GM10847 (cell line): ENCODE measurements around the gene PCSK7.

Source experiments
- POLR2A ChIP-seq: IDR thresholded peaks from 2 replicates; pipeline ENCODE4 v1.6.1; 2011; ENCODE audit not compliant: insufficient read length; ENCODE audit errors: extremely low read depth

PCSK7 gene

DNA sequence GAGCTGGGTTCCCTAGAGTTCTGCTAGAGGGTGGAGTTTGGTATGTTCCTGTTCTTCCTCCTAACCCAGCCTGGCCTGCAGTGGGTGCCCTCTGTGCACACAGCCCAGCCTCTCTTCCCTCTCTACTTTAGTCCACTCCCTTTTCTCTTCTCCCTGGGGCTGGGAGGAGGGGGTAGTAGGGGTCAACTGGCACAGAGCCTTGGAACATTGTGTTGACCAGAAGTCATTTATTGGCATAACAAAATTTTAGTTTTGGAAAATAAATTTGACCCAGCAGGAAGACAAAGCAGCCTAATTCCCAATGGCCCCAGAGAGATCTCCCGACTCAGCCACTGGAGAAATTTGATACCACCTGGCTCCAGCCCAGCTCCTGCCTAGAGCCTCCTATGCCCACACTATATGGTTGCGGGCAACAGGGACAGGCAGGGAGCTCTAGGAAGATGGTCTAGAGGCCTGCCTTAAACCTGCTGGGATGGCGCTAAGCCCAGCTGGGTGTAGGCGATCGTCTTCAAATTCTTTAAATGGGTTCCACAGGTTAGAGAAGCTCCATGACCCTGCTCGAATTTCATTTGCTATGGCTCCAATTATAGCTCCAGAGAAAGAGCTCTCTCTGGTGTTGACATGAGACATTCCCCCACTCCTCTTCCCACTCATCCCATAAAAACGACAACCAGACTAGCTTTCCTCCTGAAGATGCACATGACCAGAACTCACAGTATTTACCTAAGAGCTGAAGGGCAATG is 9.9 kb downstream of the PCSK7 start:
- TF ChIP-seq POLR2A, result no peak

DNA sequence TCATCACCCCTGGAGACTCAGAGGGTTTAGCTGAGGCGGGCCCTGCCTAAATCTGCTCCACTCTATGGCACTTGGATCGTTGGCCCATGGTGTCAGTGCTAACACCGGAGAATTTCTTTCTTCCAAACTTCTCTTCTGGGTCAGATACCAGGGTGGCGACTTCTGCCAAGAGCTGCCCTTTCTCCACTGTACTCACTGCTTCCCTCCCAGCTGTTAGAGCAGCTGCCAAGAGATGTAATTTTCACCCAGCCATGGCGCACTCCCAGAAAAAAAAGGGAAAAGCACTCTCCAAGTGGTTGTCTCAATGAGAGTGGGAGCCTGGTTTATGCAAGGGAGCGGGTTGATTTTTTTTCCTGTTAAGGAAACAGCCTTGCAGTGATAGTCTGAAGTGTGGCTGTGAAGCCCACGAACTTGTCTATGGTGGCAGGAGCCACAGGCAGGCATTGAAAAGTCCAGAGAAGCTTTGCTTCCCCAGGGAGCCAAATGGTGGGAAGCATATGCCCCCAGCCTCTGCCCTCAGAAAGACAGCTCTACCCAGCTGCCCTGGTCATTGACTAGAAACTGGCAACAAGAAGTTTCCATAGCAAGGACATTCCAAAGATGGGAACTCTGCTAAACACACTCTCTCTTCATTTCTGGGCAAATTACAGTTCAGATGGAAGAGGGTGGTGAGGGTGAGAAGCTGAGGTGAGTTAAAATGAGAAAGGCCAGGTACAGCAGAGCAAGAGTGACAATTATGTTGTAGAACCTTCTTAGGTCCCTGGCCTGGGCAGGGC is 10.7 kb downstream of the PCSK7 start:
- no peak for TF ChIP-seq POLR2A

GRCh38 chr11:117220568-117220967 is 11.3 kb downstream of the PCSK7 start:
- no peak for TF ChIP-seq POLR2A

DNA sequence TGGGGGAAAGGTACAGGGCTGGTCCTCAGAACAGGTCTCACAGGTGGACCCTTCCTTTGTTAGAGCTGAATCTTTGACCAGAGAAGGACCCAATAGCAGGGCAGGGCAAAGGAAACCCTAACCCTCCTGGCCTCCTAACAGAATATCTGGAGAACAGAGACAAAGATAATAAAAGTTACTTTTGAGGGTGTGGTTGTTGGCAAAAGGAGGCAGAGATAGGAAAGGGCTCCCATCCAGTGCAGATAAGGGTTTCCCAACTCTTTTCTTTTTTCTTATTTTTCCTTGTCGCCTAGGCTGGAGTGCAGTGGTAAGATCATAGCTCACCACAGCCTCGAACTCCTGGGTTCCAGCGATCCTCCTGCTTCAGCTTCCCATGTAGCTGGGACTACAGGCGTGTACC is 11.9 kb downstream of the PCSK7 start:
- no peak for TF ChIP-seq POLR2A

- TF ChIP-seq POLR2A, result no peak
These were observed 12.4 kb downstream of the PCSK7 start for GRCh38 chr11:117219455-117219854.

GRCh38 chr11:117219001-117219400 is 12.9 kb downstream of the PCSK7 start:
- TF ChIP-seq POLR2A, result no peak

DNA sequence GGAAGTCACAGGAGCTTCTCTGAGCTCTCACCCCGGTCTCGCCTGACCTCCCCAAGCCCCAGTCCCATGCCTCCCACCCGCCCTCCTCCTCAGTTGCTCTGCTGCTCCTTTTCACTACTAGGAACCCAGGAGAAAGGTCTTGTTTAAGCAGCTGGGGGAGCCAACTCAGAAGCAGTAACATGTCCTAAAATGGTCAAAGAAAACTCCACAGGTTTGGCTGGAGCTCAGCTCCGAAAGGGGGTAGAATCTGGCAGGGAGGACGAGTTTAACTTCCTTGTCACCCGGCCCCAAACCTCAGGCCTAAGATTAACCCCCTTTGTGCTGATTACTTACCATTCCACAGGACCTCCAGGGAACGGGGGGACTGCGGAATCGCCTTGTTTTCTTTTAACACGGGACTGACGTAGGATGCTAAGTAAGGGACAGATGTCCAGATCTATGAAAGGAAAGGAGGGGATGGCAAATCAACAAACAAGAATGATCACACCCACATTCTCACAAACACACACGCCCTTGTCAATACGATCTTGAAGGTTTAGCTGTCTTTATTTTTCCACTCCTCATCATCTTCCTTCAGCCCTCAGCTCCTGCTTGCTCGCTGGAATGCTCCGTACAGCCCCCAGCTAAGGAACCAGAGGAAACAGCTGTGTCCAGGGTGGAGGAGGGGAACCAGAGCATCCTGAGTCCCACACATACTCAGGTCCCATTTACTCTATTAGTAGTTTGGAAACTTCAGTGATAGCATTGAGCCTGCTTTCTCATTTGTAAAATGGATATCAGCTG is 13.5 kb downstream of the PCSK7 start:
- no peak for TF ChIP-seq POLR2A

DNA sequence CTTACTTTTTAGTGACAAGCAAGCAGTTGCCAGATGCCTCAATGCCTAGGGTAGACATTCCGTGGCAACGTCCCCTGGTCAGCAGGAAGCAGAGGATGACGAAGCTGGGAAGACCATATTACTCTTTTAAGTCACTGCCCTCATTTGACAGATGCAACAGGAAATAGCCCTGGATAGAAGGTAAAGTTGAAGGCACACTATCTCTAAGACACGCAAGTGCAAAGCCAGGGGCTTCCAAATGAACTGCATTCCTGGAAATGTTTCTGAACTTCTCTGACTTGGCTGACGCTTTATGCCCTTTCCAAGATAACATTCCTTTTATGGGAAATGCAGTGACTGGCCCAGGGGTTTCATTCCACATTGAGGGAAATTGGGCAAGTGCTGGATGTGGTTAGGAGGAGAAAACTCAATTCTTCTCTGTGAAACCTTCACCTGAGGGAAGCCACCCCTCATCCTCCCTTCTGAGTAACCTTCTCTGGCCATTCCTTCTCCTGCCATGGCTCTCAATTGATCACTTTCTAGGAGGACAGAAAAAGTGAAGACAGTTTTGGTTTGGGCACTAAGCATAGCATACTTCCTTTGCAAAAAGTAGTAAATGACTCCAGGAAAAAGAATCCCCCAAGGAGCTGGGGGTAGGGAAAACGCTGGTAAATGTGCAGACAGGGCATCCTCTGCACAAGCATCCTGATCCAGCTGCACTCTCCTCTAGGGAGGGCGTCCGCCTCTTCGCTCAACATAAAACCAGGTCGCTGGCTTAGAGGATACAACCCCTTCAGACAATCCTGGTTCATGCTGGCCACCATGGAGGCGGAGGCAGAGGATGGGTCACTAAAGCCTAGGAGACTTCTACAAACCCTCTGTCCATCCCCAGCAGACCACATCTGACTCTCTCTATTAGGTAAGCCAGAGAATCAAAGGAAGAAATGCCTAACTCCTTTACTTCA is 14.5 kb downstream of the PCSK7 start:
- no peak for TF ChIP-seq POLR2A

GRCh38 chr11:117214404-117215110 is 17.3 kb downstream of the PCSK7 start:
- TF ChIP-seq POLR2A, result no peak

DNA sequence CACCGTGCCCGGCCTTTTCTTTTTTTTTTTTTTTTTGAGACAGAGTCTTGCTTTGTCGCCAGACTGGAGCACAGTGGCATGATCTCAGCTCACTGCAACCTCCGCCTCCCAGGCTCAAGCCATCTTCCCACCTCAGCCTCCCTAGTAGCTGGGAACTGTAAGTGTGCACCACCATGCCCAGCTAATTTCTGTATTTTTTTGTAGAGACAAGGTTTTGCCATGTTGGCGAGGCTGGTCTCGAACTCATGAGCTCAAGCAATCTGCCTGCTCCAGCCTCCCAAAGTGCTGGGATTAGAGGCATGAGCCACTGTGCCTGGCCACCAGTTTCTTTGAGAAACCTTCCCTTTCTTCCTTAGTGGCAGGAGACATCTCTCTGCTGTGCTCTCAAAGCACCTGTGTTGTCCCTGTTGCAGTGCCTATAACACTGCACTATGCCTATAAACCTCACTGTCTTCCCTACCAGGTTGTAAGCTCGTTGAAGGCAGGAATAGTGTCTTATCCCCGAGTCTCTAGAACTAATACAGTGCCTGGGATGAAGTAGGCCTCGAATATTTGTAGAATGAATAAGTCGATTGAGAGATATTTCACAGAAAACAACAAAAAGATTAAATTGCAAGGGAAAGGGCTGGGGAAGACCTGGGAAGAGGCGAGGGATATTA is 19.0 kb downstream of the PCSK7 start:
- TF ChIP-seq POLR2A, result no peak

GRCh38 chr11:117210620-117211019 is 21.3 kb downstream of the PCSK7 start:
- TF ChIP-seq POLR2A, result no peak

DNA sequence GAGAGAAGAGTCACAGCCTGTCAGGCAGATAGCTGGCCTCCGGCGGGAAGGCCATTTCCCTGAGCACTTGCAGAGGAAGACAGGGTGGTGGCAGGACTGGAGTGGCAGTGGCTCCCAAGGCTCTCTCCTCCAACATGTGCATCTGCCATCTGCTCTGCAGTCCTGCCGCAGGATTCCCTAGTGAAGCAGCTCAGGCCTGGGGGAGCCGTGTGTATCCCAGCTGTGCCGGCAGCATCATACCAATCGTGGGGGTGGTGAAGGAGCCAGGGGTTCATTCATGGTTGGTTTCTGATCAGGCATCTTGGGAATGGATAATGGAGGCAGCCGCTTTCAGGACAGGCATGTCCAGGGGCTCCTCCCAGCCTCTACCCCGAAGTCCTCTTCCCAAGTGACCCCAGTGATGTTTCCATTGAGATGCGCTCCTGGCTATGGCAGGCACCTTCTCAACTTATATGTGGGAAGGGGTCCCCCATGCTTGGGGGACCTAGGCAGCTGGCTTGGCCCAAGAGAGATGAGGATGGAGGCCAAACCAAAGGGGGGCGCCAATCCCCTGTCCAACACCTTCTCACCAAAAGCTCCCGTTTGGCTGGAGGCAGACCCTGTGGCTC is 26.6 kb downstream of the PCSK7 start:
- no peak for TF ChIP-seq POLR2A
